HuH-7.5 (cell line): ENCODE results near the gene LRRK2.
"Not testable (repeated sequence)": the region's sequence is repeated elsewhere in the genome, so short reads cannot be mapped to it uniquely, and the experiment has no call there.

Experiments
- DNase-seq: peaks from one replicate; pipeline ENCODE4 v3.0.0; 2011; ENCODE audit warnings: low spot score

The LRRK2 gene

GRCh38 chr12:40248585-40249297, 23.9 kb downstream of the LRRK2 start:
- no peak for DNase-seq

- not testable (repeated sequence) for DNase-seq
Measured at GRCh38 chr12:40250652-40251051, 25.9 kb downstream of the LRRK2 start.

- DNase-seq: no peak
Measured at GRCh38 chr12:40253936-40254335, 29.1 kb downstream of the LRRK2 start.

GRCh38 chr12:40254455-40255085, 29.8 kb downstream of the LRRK2 start:
- DNase-seq: no peak

- DNase-seq: no peak
Measured at GRCh38 chr12:40258371-40258770, 33.6 kb downstream of the LRRK2 start.

GRCh38 chr12:40261937-40262336, 37.1 kb downstream of the LRRK2 start:
- DNase-seq: no peak

- DNase-seq: no peak
Measured at GRCh38 chr12:40262657-40263056, 37.9 kb downstream of the LRRK2 start.

- DNase-seq: no peak
Measured at GRCh38 chr12:40263616-40264409, 39.0 kb downstream of the LRRK2 start.

- DNase-seq: no peak
Measured at GRCh38 chr12:40271981-40272664, 47.3 kb downstream of the LRRK2 start.

- DNase-seq: no peak
Measured at GRCh38 chr12:40281791-40282364, 57.1 kb downstream of the LRRK2 start.

- no peak for DNase-seq
Measured at GRCh38 chr12:40286583-40286982, 61.8 kb downstream of the LRRK2 start.

GRCh38 chr12:40287369-40287975, 62.7 kb downstream of the LRRK2 start:
- no peak for DNase-seq

GRCh38 chr12:40292788-40293429, 68.1 kb downstream of the LRRK2 start:
- DNase-seq: no peak

GRCh38 chr12:40298341-40298740, 73.5 kb downstream of the LRRK2 start:
- DNase-seq: no peak

GRCh38 chr12:40300490-40300889, 75.7 kb downstream of the LRRK2 start:
- no peak for DNase-seq

GRCh38 chr12:40309001-40309400, 84.2 kb downstream of the LRRK2 start:
- DNase-seq: no peak

- no peak for DNase-seq
Measured at GRCh38 chr12:40310211-40310610, 85.4 kb downstream of the LRRK2 start.

GRCh38 chr12:40312196-40312595, 87.4 kb downstream of the LRRK2 start:
- DNase-seq: no peak

- DNase-seq: no peak
Measured at GRCh38 chr12:40312982-40313576, 88.3 kb downstream of the LRRK2 start.

GRCh38 chr12:40313928-40314327, 89.1 kb downstream of the LRRK2 start:
- DNase-seq: no peak

GRCh38 chr12:40314927-40315326, 90.1 kb downstream of the LRRK2 start:
- DNase-seq: no peak
